Measurements from ENCODE around the gene USHBP1. TPM values are rescaled to one million over a fixed set of nuclear protein-coding genes. Genes with fewer than 3 reads are reported as not detected.

Gene USHBP1
- total and polyA plus RNA-seq, 7 donors, result 2.6 to 8.6 (median 3.7) TPM

GRCh38 chr19:17220207-17220758, 44.3 kb downstream of the USHBP1 start:
- intact Hi-C loops (cut with DNase I), result no loop called here
- no peak for TF ChIP-seq CTCF (IDR thresholded peaks at IDR 0.05)
- WGBS, 3 donors, result 41 to 44% (median 43%) methylated on average over 14 of the region's 14 CpGs
- H3K4me3 ChIP-seq, result no peak overlapping the region
- H3K36me3 ChIP-seq (ENCODE audit: insufficient read depth in 1 of 2, low read depth in 1 of 2), result peaks cover 9 to 21% of the 10 kb centered on the region in 2 donors
- H3K27me3 ChIP-seq (ENCODE audit: insufficient read depth in 3 of 3, low read length in 2 of 3), result no peaks in the 10 kb centered on the region
- peak; percentile 49 to 69 for DNase-seq
- no peak overlapping the region for H3K27ac ChIP-seq
- H3K9me3 ChIP-seq, result no peaks in the 10 kb centered on the region
- ATAC-seq, result no peak
- no peaks in the 10 kb centered on the region for H3K4me1 ChIP-seq

DNA sequence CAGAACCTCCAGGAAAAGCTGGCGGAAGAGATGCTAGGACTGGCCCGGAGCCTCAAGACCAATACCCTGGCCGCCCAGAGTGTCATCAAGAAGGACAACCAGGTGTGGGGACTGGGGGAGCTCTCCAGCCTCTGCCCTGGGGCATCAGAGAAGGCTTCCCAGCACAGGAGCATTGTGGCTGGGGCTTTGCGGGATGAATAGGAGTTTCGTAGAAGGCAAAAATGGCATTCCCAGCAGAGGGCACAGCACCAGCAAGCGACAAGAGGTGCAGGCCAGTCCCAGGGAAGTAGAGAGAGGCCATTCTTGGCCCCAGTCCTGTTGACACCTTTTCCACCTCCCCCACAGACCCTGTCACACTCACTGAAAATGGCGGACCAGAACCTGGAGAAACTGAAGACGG, 45.3 kb downstream of the USHBP1 start:
- ATAC-seq, result no peak
- Histone ChIP-seq H3K4me1 (peaks cover 5% of the 10 kb centered on the region), H3K4me3 (no peak overlapping the region), H3K36me3 (ENCODE audit: insufficient read depth in 1 of 2, low read depth in 1 of 2) (peaks cover 9 to 21% of the 10 kb centered on the region in 2 donors), H3K27me3 (ENCODE audit: insufficient read depth in 3 of 3, low read length in 2 of 3) (no peaks in the 10 kb centered on the region), H3K27ac (no peak overlapping the region), H3K9me3 (no peaks in the 10 kb centered on the region)
- intact Hi-C loops (cut with DNase I), result no loop called here
- 97 to 98% (median 97%) methylated on average over 8 of the region's 8 CpGs for WGBS, 3 donors
- no peak for TF ChIP-seq CTCF (IDR thresholded peaks at IDR 0.05)
- no peak for DNase-seq

DNA sequence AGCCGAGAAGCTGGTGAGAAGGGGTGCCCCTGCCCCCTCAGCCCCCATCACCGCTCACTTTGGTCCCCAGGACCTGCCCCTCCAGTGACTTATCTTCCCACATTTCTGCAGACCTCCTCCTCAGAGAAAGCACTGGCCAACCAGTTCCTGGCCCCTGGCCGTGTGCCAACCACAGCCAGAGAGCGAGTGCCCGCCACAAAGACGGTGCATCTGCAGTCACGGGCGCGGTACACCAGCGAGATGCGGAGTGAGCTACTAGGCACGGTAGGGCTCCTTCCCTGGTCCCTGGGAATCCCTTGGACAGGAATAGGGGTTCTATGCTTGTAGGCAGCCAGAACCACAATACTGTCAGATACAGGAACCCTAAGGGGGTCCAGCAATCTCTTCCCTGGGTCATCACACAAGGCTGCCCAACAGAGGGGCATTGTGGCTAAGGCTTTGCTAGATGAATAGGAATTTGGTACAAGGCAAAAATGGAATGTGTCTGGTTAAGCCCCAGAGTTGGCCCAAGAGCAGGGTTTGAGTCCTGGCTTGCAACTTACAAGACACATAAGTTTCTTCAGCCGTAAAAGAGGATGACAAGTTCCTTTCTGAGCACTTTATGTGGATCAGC, 48.4 kb downstream of the USHBP1 start:
- intact Hi-C loops (cut with DNase I), result no loop called here
- Histone ChIP-seq H3K27me3 (ENCODE audit: insufficient read depth in 3 of 3, low read length in 2 of 3) (no peaks in the 10 kb centered on the region), H3K27ac (peak overlapping the region; percentile 95), H3K4me3 (peak overlapping the region; percentile 84), H3K9me3 (no peaks in the 10 kb centered on the region), H3K4me1 (peaks cover 5% of the 10 kb centered on the region), H3K36me3 (ENCODE audit: insufficient read depth in 1 of 2, low read depth in 1 of 2) (peaks cover 9 to 36% of the 10 kb centered on the region in 2 donors)
- ATAC-seq, result no peak
- no peak for TF ChIP-seq CTCF (IDR thresholded peaks at IDR 0.05)
- 78 to 84% (median 80%) methylated on average over 13 of the region's 13 CpGs for WGBS, 3 donors
- DNase-seq, result no peak

DNA sequence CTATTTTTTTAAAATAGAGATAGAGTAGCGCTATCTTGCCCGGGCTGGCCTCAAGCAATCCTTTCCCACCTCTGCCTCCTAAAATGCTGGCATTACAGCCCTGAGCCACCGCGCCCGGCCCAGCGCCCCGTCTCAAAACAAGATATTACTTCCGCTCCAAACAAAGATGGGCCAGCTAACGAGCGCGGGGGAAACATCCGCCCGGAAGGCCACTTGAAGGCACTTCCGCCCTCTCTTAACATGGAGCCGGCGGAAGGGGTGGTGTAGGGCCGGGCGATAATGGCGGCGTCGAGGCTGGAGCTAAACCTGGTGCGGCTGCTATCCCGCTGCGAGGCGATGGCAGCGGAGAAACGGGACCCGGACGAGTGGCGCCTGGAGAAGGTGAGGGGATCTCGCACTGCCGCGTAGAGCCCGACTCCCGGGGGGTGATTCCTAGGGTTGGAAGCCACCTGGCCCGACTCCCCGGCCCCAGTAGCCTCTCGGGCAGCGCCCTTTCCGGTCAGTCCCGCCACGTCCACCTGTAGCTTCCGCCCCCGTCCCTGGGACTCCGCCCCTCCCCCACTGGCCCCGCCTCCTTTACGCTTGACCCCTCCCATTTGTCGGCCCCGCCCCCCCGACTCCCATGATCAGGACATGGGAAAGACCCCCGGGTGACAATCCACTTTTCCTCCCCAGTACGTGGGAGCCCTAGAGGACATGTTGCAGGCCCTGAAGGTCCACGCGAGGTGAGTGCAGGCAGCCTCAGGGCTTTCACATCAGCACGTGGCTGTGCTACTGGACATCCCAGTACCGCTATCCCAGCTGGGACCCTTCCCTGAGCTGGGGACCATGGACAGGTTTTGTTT, 49.2 kb downstream of the USHBP1 start, which contains the start of gene USE1:
USE1 (plus strand) TSS at position 231 of the 845 bp plus-strand sequence; CDS start at position 280, 49 bp downstream.
- Histone ChIP-seq H3K27ac (peak within 1 kb of the TSS; percentile 95), H3K4me3 (peak within 1 kb of the TSS; percentile 84), H3K36me3 (ENCODE audit: insufficient read depth in 1 of 2, low read depth in 1 of 2) (peaks cover 9 to 44% of the 10 kb centered on the region in 2 donors), H3K4me1 (peaks cover 5% of the 10 kb centered on the region), H3K27me3 (ENCODE audit: insufficient read depth in 3 of 3, low read length in 2 of 3) (no peaks in the 10 kb centered on the region), H3K9me3 (no peaks in the 10 kb centered on the region)
- no peak for TF ChIP-seq CTCF (IDR thresholded peaks at IDR 0.05)
- WGBS, 3 donors, result 3 to 4% (median 3%) methylated on average over 52 to 56 of the region's 56 CpGs
- DNase-seq (peak; percentile 90 to 95), ATAC-seq (peak; percentile 94 to 97 (median 95))
- intact Hi-C loops (cut with DNase I), result loop anchor here in 1 of 2 donors (1.0 to 2.0 kb wide), 2 partner anchors 51 to 140 kb away; partner anchors contain the start of genes BABAM1, HAUS8 and MYO9B
